ENCODE results near the gene OR52N4. TPM values are rescaled to one million over a fixed set of nuclear protein-coding genes. Genes with fewer than 3 reads are reported as not detected.

Gene OR52N4
- total and polyA plus RNA-seq, 4 donors: 0.26 to 0.41 (median 0.30) TPM

- no peaks in the 10 kb centered on the region for H3K27me3 ChIP-seq (ENCODE audit: control insufficient read depth in 3 of 3, insufficient read depth in 3 of 3, low read length in 2 of 3)
- peaks cover 0 to 4% (median 0%) of the 10 kb centered on the region in 4 donors for H3K9me3 ChIP-seq (ENCODE audit: control insufficient read depth in 4 of 4, insufficient read depth in 3 of 4, low read length in 3 of 4)
- 85 to 96% methylated on average over 5 of the region's 5 CpGs for WGBS, 2 donors
- H3K9ac ChIP-seq (ENCODE audit: insufficient read depth in 1 of 2, low read length in 2 of 2): no peak overlapping the region
- no peak overlapping the region for H3K27ac ChIP-seq (ENCODE audit: low read depth in 1 of 2, low read length in 1 of 2)
- ATAC-seq (ENCODE audit: insufficient read depth, low FRiP score) (no peak), DNase-seq (no peak)
- H3K4me1 ChIP-seq (ENCODE audit: control insufficient read depth in 5 of 5, insufficient read depth in 5 of 5, low read length in 5 of 5): peaks cover 0 to 4% (median 0%) of the 10 kb centered on the region in 5 donors
- TF ChIP-seq, protein P1, sequence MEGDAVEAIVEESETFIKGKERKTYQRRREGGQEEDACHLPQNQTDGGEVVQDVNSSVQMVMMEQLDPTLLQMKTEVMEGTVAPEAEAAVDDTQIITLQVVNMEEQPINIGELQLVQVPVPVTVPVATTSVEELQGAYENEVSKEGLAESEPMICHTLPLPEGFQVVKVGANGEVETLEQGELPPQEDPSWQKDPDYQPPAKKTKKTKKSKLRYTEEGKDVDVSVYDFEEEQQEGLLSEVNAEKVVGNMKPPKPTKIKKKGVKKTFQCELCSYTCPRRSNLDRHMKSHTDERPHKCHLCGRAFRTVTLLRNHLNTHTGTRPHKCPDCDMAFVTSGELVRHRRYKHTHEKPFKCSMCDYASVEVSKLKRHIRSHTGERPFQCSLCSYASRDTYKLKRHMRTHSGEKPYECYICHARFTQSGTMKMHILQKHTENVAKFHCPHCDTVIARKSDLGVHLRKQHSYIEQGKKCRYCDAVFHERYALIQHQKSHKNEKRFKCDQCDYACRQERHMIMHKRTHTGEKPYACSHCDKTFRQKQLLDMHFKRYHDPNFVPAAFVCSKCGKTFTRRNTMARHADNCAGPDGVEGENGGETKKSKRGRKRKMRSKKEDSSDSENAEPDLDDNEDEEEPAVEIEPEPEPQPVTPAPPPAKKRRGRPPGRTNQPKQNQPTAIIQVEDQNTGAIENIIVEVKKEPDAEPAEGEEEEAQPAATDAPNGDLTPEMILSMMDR (IDR thresholded peaks at IDR 0.05; ENCODE audit: control extremely low read depth, extremely low read depth): no peak
- no peak overlapping the region for H3K4me3 ChIP-seq
- no peaks in the 10 kb centered on the region for H3K36me3 ChIP-seq (ENCODE audit: control insufficient read depth in 4 of 4, insufficient read depth in 4 of 4, low read length in 4 of 4)
Observed at GRCh38 chr11:5803982-5804381, 49.9 kb downstream of the OR52N4 start.

Other genes starting within 250 kb of the OR52N4 start
- 1 to 10 TPM in 1 of 2 donors, under 1 TPM in 1; 0.28 to 1.4 TPM for gene UBQLN3, start 244.3 kb upstream of the OR52N4 start, total RNA-seq
- gene UBQLN3, start 244.3 kb upstream of the OR52N4 start, polyA plus RNA-seq: under 1 TPM in 1 of 2 donors, not detected in 1; 0.06 TPM
- gene UBQLNL, start 237.5 kb upstream of the OR52N4 start, total RNA-seq: under 1 TPM; 0.74 to 0.85 TPM
- under 1 TPM; 0.16 to 0.39 TPM for gene UBQLNL, start 237.5 kb upstream of the OR52N4 start, polyA plus RNA-seq
- gene OR52H1, start 205.7 kb upstream of the OR52N4 start, total RNA-seq: 1 to 10 TPM in 1 of 2 donors, under 1 TPM in 1; 0.40 to 2.8 TPM
- gene OR52H1, start 205.7 kb upstream of the OR52N4 start, polyA plus RNA-seq: under 1 TPM in 1 of 2 donors, not detected in 1; 0.03 TPM
- gene OR52B6, start 173.4 kb upstream of the OR52N4 start, total RNA-seq: not detected
- not detected for gene OR52B6, start 173.4 kb upstream of the OR52N4 start, polyA plus RNA-seq
- 1 to 10 TPM; 2.5 to 4.2 TPM for gene TRIM6, start 157.6 kb upstream of the OR52N4 start, total RNA-seq
- gene TRIM6, start 157.6 kb upstream of the OR52N4 start, polyA plus RNA-seq: 1 to 10 TPM; 2.1 to 3.1 TPM
- gene TRIM34, start 129.2 kb upstream of the OR52N4 start, total RNA-seq: 10 to 100 TPM in 1 of 2 donors, 1 to 10 TPM in 1; 8.5 to 10.9 TPM
- gene TRIM34, start 129.2 kb upstream of the OR52N4 start, polyA plus RNA-seq: 1 to 10 TPM; 4.1 to 8.0 TPM
- 10 to 100 TPM; 34.1 to 46.0 TPM for gene TRIM5, start 69.2 kb upstream of the OR52N4 start, total RNA-seq
- gene TRIM5, start 69.2 kb upstream of the OR52N4 start, polyA plus RNA-seq: 10 to 100 TPM; 12.3 to 15.3 TPM
- gene TRIM22, start 64.5 kb upstream of the OR52N4 start, total RNA-seq: 100 to 1,000 TPM; 107 to 128 TPM
- gene TRIM22, start 64.5 kb upstream of the OR52N4 start, polyA plus RNA-seq: 100 to 1,000 TPM in 1 of 2 donors, 10 to 100 TPM in 1; 59.0 to 173 TPM
- gene OR56B1, start 17.8 kb upstream of the OR52N4 start, total RNA-seq: not detected
- gene OR56B1, start 17.8 kb upstream of the OR52N4 start, polyA plus RNA-seq: under 1 TPM; 0.03 to 0.08 TPM
- not detected for gene OR52N5, start 29.1 kb downstream of the OR52N4 start, total RNA-seq
- not detected for gene OR52N5, start 29.1 kb downstream of the OR52N4 start, polyA plus RNA-seq
- not detected for gene OR52N1, start 37.0 kb downstream of the OR52N4 start, total RNA-seq
- not detected for gene OR52N1, start 37.0 kb downstream of the OR52N4 start, polyA plus RNA-seq
- gene OR52N2, start 54.7 kb downstream of the OR52N4 start, total RNA-seq: not detected
- gene OR52N2, start 54.7 kb downstream of the OR52N4 start, polyA plus RNA-seq: under 1 TPM in 1 of 2 donors, not detected in 1; 0.06 TPM
- gene OR52E6, start 87.7 kb downstream of the OR52N4 start, total RNA-seq: not detected
- gene OR52E6, start 87.7 kb downstream of the OR52N4 start, polyA plus RNA-seq: not detected
- gene OR52E8, start 103.4 kb downstream of the OR52N4 start, total RNA-seq: under 1 TPM in 1 of 2 donors, not detected in 1; 0.18 TPM
- not detected for gene OR52E8, start 103.4 kb downstream of the OR52N4 start, polyA plus RNA-seq
- gene OR52E4, start 126.4 kb downstream of the OR52N4 start, total RNA-seq: not detected
- gene OR52E4, start 126.4 kb downstream of the OR52N4 start, polyA plus RNA-seq: not detected
- gene OR52E5, start 139.0 kb downstream of the OR52N4 start, total RNA-seq: not detected
- gene OR52E5, start 139.0 kb downstream of the OR52N4 start, polyA plus RNA-seq: not detected
- gene OR56A3, start 188.0 kb downstream of the OR52N4 start, total RNA-seq: not detected
- gene OR56A3, start 188.0 kb downstream of the OR52N4 start, polyA plus RNA-seq: not detected
- gene OR56A5, start 214.3 kb downstream of the OR52N4 start, total RNA-seq: not detected
- gene OR56A5, start 214.3 kb downstream of the OR52N4 start, polyA plus RNA-seq: not detected
- under 1 TPM; 0.18 to 0.23 TPM for gene OR52L1, start 232.7 kb downstream of the OR52N4 start, total RNA-seq
- not detected for gene OR52L1, start 232.7 kb downstream of the OR52N4 start, polyA plus RNA-seq